Myocyte (in vitro differentiated cells): Measurements from ENCODE around the gene UNC5C. TPM values are rescaled to one million over a fixed set of nuclear protein-coding genes. Genes with fewer than 3 reads are reported as not detected.
A peak's percentile ranks its signal among the peaks of the same experiment; 100 is the strongest.

Experiments used
- DNase-seq: peaks from one replicate; pipeline ENCODE4 v3.0.0-alpha.2; 2012; ENCODE audit warnings: low read depth
- total RNA-seq: library from RNA; depleted of rRNA; stranded (reverse); fragments of >200 nt; gene quantifications from 2 replicates; pipeline ENCODE4 v1.2.3, GENCODE V29; 2014

The UNC5C gene
- total RNA-seq, 1 donor from 2014 or later: 0.35 TPM

DNA sequence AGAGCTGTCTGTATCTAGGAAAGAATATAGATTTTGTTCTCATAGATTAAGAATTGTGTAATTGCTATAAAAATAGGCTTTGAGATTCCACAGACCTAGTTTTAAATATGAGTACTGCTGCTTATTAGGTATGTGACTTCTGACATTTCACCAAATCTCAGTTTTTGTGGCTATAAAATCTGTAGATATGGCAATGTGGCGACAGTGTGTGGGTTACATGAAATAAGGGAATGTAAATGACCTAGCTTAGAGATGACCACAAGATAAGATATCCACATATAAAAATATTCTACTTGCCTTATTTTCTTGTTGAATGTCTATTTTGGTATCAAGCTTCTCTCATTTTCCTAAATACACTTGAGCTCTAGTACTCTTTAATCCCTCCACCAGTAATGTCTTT, 193.8 kb downstream of the UNC5C start:
- DNase-seq: no peak

DNA sequence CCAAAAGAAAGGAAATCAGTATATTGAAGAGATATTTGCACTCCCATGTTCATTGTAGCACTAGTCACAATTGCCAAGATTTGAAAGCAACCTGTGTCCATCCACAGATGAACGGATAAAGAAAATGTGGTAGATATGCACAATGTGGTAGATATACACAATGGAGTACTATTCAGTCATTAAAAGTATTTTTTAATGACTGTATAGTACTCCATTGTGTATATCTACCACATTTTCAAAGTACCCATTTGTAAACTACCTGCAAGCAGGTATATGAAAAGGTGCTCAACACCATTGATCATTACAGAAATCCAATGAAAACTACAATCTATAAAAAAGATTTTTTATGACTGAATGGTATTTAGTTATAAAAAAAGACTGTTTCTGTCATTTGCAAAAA, 200.4 kb downstream of the UNC5C start:
- DNase-seq: no peak

DNA sequence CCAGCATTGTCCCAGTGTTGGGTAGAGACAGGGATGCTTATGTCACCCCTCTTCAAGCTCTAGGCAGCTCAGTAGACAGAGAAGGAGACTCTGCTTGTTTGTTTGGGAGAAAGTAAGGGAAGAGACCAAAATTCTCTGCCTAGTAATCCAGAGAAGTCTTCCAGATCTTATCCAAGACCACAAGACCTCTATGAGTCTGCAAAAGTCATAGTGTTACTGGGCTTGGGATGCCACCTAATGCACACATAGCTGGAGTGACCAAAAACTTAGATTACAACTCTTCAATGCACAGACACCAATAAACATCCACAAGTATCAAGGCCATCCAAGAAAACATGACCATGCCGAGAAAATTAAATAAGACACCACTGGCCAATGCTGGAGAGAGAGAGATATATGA, 205.5 kb downstream of the UNC5C start:
- DNase-seq: no peak

DNA sequence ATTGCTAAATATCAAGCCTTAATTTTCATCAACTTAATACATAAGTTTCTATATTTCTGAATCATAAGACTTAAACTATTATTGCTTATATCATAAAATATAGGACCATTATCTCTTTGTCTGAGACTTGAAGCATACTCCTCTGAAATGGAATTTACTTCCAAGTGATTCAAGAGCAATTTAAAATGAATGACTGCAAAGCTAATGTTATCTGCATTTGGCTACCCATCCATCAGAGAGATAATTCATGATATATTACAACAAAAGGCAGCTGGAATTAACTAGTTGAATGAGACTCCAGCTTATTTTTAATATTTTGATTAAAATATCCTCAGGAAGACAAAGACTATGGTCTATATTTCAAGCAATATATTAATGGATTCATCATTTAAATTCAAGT, 208.6 kb downstream of the UNC5C start:
- DNase-seq: no peak

DNA sequence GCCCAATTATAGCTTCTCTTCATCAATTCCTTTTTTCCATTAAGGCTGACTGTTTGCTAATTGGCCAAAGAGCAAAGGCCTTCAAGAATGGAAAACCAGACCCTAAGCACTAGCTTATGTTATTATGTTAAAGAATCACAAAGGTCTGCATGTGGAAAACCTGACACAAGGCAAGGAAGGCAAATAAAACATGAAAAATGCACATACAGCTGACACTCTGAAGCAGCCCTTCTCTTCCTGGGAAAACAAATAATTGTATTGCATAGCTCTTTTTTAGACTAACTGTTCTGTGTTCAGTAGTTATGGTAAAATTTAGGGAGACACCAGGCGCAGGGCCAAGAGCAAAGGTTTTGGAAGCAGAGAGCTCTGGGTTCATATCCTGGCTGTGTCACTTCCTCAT, 223.1 kb downstream of the UNC5C start:
- no peak for DNase-seq

DNA sequence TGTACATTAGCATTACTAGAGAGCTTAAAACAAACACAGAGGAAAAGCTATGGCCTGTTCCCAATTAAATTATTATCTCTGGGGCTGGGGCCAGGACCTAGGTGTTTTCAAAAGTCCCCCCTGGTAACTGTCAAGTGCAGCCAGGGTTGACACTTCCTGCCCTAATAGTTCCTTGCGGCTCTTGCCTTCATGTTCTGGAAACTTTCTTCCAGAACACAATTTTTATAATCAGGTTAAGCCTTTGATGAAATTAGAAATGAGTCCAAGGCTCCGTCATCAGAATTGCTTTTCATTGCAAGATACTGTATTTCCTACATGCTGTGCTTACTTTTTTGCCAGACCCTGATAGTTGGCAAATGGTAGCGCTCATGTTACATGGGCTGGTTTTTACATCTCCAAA, 229.6 kb downstream of the UNC5C start:
- DNase-seq: no peak

DNA sequence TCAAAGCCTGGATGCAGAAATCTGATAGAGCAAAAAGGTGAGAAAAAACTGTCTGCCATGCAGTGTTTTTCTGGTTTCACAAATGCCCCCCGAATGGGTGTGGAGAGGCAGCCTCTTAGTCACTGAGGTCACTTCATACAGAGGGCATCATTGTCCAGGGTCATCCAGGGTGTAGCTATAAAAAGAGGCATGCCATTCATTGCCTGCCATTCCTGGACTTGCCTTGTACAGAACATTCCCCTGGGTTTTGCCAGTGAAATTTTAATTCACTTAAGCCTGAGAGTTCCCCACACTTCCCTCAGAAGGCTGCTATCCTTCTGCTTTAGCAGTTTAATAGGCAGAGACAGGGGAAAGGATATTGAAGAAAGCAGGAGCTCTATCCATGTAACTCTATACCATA, 230.3 kb downstream of the UNC5C start:
- peak; percentile 65 for DNase-seq

DNA sequence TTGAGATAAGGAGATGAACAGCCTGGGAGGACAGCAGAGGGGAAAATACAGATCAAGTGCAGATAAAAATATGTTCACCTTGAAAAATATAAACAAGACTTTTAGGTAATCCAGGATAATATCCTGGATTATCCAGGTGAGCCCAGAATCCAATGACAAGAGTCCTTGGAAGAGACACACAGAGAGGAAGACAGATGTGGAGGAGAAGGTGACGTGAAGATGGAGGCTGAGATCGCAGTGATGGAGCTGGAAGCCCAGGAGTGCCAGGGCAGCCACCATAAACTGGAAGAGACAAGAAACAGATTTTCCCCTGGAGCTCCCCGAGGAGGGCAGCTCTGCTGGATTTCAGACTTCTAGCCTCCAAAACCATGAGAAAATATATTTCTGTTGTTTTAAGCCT, 230.7 kb downstream of the UNC5C start:
- DNase-seq: no peak

DNA sequence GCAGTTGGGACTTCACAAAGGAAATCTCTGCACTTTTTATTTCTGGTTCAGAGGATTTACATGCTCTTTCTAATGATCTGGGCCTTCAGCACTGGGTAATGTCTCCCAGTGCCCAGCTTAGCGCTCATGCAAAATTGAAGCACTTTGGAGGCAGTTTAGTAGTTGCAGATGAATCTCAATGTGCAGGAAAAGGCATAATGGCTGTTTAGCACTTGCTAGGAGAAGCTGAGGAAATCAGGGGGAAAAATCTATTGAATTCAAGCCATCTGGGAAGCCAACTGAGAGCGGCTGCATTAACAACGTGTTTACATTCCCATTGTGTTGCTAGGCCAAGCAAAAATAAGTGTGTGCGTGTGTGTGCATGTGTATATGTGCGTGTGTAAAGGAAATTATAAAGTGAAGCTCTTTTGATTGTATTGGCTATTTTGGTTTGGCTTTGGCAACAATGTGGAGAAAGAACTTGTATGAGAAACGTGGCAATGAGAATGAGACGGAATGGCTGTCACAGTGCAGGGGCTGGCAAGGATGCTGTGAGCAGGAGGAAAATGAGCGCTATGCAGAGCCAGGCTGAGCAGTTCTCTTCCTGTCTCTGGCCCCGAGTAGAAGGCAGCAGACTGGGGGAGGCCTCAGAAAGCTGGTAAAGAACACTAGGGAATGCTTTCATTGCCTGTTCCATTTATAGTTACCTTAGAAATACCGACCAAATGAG, 231.5 kb downstream of the UNC5C start:
- DNase-seq: no peak

DNA sequence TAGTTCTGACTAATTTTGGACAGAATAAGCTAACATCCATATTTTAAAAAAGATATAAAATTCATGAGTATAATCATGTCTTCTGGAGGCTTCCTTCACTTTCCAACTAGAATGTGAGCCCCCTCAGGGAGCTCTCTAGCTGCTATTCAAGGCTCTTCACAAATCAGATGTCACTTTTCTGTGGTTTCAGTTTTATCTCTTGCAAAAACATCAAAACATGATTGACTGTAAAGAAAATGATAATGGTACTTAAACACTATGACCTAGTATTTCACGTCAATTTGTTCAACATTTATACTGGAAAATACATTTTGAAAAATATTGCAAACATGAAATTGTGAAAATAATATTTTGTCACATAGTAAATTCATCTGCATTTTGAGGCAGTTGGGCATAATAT, 234.2 kb downstream of the UNC5C start:
- DNase-seq: no peak

DNA sequence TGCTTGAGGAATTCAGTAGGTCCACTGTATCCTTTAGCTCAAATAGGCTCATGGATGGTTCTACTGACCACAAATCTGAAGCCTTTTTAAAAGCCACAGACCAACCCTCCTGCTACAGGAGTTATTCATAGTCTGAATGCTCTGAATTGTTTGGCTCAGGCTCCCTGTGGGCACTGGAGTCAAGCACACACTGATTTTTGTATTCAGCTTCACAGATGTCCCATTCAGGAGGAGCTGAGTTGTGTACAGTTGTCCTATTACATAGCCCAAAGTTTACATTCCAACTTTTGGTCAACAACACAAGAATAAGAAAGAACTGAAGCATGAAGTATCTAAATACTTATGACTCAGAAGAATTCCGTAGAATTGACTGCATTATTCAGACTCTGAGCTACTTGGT, 243.9 kb downstream of the UNC5C start:
- DNase-seq: peak; percentile 93

DNA sequence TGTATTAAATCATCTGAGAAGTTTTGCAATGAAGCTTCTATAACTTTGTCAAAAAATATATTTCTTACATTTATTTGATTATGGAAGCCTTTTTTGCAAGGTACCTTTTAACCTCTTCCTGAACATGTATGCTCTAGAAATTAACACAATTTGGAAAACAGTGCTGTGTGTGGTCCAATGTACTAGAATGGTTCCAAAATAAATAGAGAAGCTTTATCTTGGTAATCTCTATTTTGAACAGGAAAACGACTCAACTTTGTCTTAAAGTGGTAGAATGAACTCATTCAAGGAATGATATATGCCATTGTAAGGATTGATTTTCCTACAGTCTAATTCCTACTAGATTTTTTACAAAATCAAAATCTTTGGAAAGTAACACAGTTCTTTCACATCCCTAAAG, 248.5 kb downstream of the UNC5C start:
- DNase-seq: no peak

DNA sequence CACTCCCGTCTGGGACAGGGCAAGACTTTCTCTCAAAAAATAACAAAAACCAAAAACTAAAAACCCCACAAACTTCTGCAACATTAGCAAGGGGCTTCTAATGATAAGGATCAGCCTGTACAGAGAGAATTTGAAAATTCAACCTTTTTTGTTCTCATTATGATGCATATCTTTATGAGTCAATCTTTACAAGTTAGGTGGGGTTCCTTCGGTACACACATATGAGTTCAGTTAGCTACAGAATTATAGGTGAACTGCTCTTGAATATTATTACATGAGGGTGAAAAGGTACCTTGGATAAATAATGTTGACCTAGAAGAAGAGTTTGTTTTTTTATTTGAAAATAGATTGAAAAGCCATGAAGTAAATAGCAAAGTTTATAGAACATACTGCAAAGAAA, 252.7 kb downstream of the UNC5C start:
- DNase-seq: no peak

DNA sequence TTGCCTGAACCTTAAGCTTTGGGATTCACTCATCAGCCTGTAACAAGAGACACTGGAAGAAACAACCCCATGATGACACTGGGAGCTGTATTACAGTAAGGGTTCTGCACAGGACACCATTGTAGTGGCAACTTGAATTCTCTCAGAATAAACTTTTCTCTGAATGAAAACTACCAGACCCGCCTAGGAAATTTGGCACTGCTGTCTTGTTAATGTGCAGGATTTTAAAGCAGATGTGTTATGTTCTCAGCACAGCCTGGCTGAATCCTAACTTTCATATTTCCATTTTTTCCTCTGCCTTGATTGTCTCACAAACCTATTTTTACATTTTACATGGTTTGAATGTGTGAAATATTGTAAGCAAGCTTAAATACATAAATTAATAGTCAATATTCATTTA, 253.6 kb downstream of the UNC5C start:
- DNase-seq: no peak

DNA sequence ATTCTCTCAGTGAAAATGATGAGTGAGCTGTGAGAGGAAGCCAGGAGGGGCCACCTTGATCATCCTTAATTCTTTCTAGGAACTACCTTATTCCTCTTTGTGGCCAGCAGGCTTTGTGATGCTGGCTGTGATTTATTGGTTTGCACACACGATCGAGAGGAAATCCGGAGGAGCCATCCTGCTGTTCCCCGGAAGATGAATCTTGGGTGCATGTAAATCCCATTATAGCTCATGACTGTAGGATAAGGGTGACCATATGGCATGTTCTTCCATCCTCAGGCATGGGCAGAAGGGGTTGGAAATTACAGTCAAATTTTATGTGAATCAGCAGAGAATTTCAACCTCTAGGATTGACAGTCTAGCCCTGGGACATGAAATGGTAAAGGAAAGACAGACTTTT, 254.5 kb downstream of the UNC5C start:
- no peak for DNase-seq

DNA sequence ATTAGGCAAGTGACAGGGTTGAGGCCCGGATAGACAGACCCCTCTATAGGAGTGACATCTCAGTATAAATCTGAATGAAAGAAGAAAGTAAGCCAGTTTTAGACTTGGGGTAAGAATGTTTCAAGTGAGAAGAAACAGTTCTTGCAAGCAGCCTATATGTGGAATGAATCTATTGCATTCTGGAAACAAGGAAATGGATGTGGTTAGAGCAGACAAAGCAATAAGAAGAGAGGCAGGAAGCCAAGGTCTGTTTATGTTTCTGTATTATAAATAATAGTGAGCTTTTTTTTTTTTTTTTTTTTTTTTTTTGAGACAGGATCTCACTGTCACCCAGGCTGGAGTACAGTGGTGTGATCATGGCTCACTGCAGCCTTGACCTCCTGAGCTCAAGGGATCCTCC, 255.8 kb downstream of the UNC5C start:
- no peak for DNase-seq

DNA sequence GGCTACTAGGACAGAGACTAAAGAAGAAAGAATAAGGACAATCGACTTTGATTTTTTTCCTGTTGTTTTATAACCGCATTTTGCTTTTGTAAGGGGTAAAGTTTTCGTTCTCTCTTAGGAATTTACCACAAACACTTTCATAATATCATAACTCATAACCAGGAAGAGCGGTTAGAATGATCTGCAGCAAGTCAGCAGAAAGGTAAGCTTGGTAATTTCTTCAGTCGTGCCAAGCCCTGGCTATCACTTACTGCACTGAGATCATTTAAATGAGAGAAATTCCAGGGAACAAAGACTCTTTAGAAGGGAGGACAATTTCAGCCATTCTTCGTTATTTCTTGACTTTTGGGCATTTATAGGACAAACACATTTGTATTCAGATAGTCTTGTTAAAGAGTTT, 258.1 kb downstream of the UNC5C start:
- DNase-seq: no peak

DNA sequence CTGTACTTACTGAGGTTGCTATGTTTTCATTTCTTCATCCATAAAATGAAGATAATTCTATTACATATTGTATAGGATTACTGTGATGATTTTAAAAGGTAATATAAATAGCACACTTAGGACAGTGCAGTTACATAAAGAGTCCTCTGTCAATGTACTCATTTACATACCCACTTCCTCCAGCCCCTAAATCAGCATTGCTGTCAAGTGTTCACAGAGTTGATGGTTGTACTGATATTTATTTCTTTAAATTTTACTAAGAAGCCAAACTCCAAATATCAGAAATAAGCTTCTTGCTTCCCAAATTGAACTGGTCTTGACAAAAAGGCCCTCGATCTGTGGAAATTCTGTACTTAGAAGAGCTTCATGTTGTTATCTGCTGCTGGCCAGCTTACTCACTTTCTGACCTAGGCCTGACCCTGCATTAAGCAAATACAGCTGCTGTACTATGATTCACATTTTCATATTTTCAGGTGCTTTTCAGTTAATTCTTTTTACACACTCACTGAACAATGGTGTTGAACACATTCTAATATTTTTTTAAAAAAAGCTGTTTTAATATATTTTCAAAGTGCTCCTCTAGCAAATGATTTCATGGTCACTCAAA, 259.6 kb downstream of the UNC5C start:
- DNase-seq: no peak

DNA sequence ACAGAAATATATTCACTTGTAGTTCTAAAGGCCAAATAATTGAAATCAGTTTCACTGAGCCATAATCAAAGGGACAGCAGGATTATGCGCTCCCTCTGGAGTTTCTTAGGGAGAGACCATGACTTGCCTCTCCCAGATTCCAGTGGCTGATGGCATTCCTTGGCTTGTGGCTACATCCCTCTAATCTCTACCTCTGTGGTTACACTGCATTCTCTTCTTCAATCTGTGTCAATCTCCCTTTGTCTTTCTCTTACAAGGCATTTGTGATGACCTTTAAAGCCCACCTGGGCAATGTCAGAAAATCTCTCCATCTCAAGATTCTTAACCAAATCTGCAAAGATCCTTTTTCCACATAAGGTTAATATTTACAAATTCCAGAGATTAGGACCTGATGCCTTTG, 260.2 kb downstream of the UNC5C start:
- DNase-seq: peak; percentile 71

DNA sequence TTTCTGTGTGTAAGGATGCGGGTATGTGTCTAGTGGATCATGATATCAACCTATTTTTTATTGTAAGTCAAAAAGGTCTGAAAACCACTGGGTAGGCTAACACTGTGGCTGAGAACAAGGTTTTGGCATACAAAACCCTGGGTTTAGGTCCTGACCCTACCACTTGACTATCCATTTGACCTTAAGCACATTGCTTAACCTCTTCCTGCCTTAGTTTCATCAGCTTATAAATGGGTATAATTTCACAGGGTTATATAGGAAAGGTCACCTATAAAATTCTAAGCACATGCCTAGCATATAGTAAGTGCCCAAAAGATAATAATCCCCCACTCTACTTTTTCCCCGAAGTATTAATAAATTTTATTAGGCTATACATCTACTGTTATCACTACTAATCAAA, 263.0 kb downstream of the UNC5C start:
- DNase-seq: no peak

DNA sequence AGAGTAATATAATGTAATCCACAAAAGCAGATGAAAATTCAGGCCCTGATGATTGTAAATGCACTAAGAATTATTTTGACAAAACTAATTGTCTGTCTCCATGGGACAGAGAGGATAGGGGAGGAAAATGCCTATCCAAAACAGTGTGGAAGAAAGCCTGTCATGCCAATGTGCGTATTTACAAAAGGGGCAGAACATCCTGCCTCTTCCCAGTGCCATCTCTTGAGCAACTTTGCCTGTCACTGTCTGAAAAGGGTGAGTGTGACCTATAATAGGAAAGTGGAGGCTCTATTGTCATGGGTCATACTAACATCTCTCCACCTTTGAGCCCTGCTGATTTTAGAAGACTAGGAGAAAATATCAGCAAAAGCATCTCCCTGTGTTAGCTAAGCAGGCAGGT, 264.1 kb downstream of the UNC5C start:
- DNase-seq: no peak

DNA sequence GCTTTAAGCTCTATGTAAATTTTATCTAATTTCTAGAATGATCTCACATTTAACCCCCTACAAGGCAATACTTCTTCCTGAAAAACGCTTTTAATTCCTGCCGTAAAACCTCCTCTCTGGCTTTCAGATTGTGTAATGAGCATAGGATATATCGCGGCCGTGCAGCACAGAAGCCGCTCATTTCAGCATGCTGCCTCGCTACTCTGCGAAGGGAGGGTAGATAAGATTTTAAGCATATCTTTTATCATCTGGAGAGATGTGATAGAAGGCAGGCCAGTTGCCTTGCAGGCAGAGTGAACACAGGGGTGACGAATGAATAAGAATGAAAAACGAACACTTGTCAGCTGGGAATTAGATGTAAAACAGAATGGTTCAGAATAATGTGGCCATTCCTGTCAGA, 265.5 kb downstream of the UNC5C start:
- no peak for DNase-seq

DNA sequence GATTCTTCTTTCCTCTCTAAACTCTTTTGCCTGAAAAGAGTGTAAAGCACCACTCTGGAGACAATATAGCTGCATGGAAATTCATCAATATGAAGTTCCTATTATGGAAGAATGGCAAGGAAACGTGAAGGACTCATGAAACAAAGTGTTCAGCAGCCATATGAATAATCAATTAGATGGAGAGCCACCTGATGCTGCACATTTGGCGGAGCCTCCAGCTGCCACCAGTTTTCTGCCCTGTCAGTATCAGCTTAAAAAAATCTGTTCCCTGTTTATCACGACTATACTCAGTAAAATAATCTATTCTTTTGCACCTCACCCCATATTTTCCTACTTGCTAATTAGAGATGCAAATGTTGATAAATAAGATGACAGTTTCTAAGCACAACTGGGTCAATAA, 276.0 kb downstream of the UNC5C start:
- DNase-seq: no peak

DNA sequence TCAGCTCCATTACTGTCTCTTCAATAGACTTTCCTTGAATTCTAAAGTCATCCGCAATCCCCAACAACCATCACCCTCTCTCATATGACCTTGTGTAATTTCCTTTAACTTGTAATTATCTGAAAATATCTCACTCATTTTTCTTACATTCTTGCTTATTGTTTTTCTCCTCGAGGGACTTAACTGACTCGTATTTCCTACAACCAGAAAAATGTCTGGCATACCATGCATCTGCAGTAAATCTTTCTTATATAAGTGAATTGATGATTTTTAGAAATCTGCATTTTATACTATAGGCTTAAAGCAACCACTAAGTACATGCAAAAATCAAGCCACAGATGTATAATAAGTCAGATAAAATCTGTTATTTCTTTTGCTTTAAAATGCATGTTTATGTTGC, 276.7 kb downstream of the UNC5C start:
- DNase-seq: no peak
